ENCODE measurements around the gene TWIST2.

The TWIST2 gene

DNA sequence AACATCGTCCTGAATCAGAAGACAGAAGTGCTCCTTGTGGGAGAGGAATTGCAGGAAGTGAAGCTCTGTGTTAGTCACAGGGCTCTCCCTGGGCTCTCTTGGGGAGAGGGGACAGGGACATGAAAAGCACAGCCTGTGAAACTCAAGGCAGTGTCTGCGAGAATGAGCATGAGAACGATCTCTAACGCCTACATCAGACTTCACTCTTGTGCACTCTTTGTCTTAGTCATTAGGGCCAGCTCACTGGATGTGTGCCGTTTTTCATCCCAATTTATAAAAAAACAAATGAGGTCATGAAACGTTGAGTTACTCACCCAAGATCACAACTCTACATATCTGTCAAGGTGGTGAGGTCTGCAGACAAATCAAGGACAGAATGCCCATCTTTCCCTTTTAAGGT lies 27.0 kb upstream of the TWIST2 start:
- no peaks in the 10 kb centered on the region for H3K27me3 ChIP-seq (ENCODE audit: insufficient read depth, low read length, poor library complexity, severe bottlenecking)
- H3K4me3 ChIP-seq (ENCODE audit: low read length, poor library complexity, severe bottlenecking) = no peak overlapping the region
- H3K79me2 ChIP-seq (ENCODE audit: insufficient read depth, low read length) = no peaks in the 10 kb centered on the region
- H3K9ac ChIP-seq (ENCODE audit: low read depth, low read length, poor library complexity, severe bottlenecking) = no peak overlapping the region
- H3F3A ChIP-seq (ENCODE audit: low read depth) = no peaks in the 10 kb centered on the region
- TF ChIP-seq, protein P1, sequence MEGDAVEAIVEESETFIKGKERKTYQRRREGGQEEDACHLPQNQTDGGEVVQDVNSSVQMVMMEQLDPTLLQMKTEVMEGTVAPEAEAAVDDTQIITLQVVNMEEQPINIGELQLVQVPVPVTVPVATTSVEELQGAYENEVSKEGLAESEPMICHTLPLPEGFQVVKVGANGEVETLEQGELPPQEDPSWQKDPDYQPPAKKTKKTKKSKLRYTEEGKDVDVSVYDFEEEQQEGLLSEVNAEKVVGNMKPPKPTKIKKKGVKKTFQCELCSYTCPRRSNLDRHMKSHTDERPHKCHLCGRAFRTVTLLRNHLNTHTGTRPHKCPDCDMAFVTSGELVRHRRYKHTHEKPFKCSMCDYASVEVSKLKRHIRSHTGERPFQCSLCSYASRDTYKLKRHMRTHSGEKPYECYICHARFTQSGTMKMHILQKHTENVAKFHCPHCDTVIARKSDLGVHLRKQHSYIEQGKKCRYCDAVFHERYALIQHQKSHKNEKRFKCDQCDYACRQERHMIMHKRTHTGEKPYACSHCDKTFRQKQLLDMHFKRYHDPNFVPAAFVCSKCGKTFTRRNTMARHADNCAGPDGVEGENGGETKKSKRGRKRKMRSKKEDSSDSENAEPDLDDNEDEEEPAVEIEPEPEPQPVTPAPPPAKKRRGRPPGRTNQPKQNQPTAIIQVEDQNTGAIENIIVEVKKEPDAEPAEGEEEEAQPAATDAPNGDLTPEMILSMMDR (conservative IDR thresholded peaks at IDR 0.05; ENCODE audit: low read length) = no peak
- no peak for TF ChIP-seq EZH2phosphoT487 (IDR thresholded peaks at IDR 0.05; ENCODE audit: borderline replicate concordance)
- H3K4me2 ChIP-seq (ENCODE audit: low read depth, low read length, poor library complexity, severe bottlenecking) = no peak overlapping the region
- no peaks in the 10 kb centered on the region for H3K4me1 ChIP-seq (ENCODE audit: insufficient read depth, low read length, poor library complexity, severe bottlenecking)
- peaks cover 6% of the 10 kb centered on the region; the same call in 1 of the 2 replicates for H3K9me3 ChIP-seq (ENCODE audit: insufficient read depth, low read depth, low read length)
- H3K36me3 ChIP-seq (ENCODE audit: insufficient read depth, low read length) = no peaks in the 10 kb centered on the region
- no peaks in the 10 kb centered on the region for H3K9me2 ChIP-seq (replicated peaks; ENCODE audit: low read depth, low read length)
- no peaks in the 10 kb centered on the region for H4K20me1 ChIP-seq (ENCODE audit: insufficient read depth, low read length, poor library complexity, severe bottlenecking)
- no peak overlapping the region for H2AFZ ChIP-seq (ENCODE audit: low read length)

DNA sequence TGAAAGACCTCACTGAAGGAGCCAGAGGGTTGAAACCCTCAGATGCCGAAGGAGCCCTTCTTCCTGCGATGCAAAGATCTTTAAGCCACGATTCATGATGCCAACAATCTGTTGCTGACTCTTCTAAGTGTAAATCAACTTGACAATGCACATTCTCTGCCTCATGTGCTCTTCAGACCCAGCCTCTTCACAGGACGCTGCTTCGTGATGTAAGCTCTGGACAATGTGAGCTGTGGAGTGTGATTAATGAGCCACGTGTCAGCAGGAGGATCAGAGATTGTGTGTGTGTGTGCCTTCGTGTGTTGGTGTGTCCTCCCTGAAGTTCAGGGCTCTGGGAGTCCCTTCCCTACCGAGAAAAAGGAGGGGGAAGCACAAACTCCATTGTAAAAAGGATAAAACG lies 26.5 kb upstream of the TWIST2 start:
- H3K9ac ChIP-seq (ENCODE audit: low read depth, low read length, poor library complexity, severe bottlenecking) = no peak overlapping the region
- TF ChIP-seq EZH2phosphoT487 (IDR thresholded peaks at IDR 0.05; ENCODE audit: borderline replicate concordance) = no peak
- TF ChIP-seq, protein P1 (conservative IDR thresholded peaks at IDR 0.05; ENCODE audit: low read length) = no peak
- peaks cover 6% of the 10 kb centered on the region; the same call in 1 of the 2 replicates for H3K9me3 ChIP-seq (ENCODE audit: insufficient read depth, low read depth, low read length)
- H3K4me1 ChIP-seq (ENCODE audit: insufficient read depth, low read length, poor library complexity, severe bottlenecking) = no peaks in the 10 kb centered on the region
- H3K36me3 ChIP-seq (ENCODE audit: insufficient read depth, low read length) = no peaks in the 10 kb centered on the region
- no peaks in the 10 kb centered on the region for H3K79me2 ChIP-seq (ENCODE audit: insufficient read depth, low read length)
- H3K4me3 ChIP-seq (ENCODE audit: low read length, poor library complexity, severe bottlenecking) = no peak overlapping the region
- H3K9me2 ChIP-seq (replicated peaks; ENCODE audit: low read depth, low read length) = no peaks in the 10 kb centered on the region
- H4K20me1 ChIP-seq (ENCODE audit: insufficient read depth, low read length, poor library complexity, severe bottlenecking) = no peaks in the 10 kb centered on the region
- H3F3A ChIP-seq (ENCODE audit: low read depth) = no peaks in the 10 kb centered on the region
- no peak overlapping the region for H3K4me2 ChIP-seq (ENCODE audit: low read depth, low read length, poor library complexity, severe bottlenecking)
- H2AFZ ChIP-seq (ENCODE audit: low read length) = no peak overlapping the region
- no peaks in the 10 kb centered on the region for H3K27me3 ChIP-seq (ENCODE audit: insufficient read depth, low read length, poor library complexity, severe bottlenecking)

DNA sequence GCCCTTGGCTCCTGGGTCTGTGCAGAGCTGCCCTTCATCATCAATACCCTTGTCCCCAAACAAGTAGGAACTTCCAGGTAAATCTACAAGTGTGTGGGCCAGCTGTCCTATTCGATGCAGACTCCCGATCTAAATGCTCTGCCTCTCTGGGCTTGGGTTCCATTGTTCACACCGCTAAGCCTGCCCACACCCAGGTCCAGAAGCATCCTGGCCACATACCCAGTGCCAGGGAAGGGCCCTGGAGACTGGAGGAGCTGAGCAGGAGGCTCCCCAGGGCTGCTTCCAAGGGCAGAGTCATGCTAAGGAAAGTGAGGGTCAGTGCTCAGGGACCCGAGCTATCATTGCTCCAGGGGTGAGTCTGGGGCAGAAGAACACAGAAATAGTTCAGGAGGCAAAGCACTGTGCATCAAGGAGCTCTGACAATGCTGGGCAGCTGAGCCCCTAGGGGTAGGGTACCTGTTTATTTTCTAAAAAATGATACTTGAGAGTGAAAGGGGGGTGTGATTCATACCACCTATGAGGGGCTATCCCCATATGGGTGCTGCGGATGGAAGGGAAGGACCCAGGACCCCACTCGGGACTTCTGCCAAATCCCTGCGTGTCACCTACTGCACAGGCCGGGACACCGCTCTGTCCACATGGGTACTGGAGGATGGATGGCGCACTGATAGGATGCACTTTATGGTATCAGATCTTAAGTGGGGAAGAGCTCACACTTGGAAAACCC lies 25.8 kb upstream of the TWIST2 start:
- H3K36me3 ChIP-seq (ENCODE audit: insufficient read depth, low read length) = no peaks in the 10 kb centered on the region
- H3K9me3 ChIP-seq (ENCODE audit: insufficient read depth, low read depth, low read length) = peaks cover 6% of the 10 kb centered on the region; the same call in 1 of the 2 replicates
- no peaks in the 10 kb centered on the region for H3K27me3 ChIP-seq (ENCODE audit: insufficient read depth, low read length, poor library complexity, severe bottlenecking)
- H3F3A ChIP-seq (ENCODE audit: low read depth) = no peaks in the 10 kb centered on the region
- H4K20me1 ChIP-seq (ENCODE audit: insufficient read depth, low read length, poor library complexity, severe bottlenecking) = no peaks in the 10 kb centered on the region
- no peaks in the 10 kb centered on the region for H3K79me2 ChIP-seq (ENCODE audit: insufficient read depth, low read length)
- H3K9ac ChIP-seq (ENCODE audit: low read depth, low read length, poor library complexity, severe bottlenecking) = no peak overlapping the region
- no peak overlapping the region for H3K4me2 ChIP-seq (ENCODE audit: low read depth, low read length, poor library complexity, severe bottlenecking)
- no peaks in the 10 kb centered on the region for H3K4me1 ChIP-seq (ENCODE audit: insufficient read depth, low read length, poor library complexity, severe bottlenecking)
- TF ChIP-seq, protein P1 (conservative IDR thresholded peaks at IDR 0.05; ENCODE audit: low read length) = no peak
- TF ChIP-seq EZH2phosphoT487 (IDR thresholded peaks at IDR 0.05; ENCODE audit: borderline replicate concordance) = no peak
- no peak overlapping the region for H2AFZ ChIP-seq (ENCODE audit: low read length)
- H3K4me3 ChIP-seq (ENCODE audit: low read length, poor library complexity, severe bottlenecking) = no peak overlapping the region
- no peaks in the 10 kb centered on the region for H3K9me2 ChIP-seq (replicated peaks; ENCODE audit: low read depth, low read length)

All from Loucy (cell line).